ENCODE measurements around the gene LRRFIP2.
"Not testable (repeated sequence)": the region's sequence is repeated elsewhere in the genome, so short reads cannot be mapped to it uniquely, and the experiment has no call there.

LRRFIP2 gene

GRCh38 chr3:37141676-37142075 lies 32.7 kb downstream of the LRRFIP2 start:
- DNase-seq, result no peak

- no peak for DNase-seq
Observed at GRCh38 chr3:37140899-37141541, 33.4 kb downstream of the LRRFIP2 start.

GRCh38 chr3:37139567-37140052 lies 34.8 kb downstream of the LRRFIP2 start:
- DNase-seq, result no peak

GRCh38 chr3:37138816-37139215 lies 35.6 kb downstream of the LRRFIP2 start:
- no peak for DNase-seq

- DNase-seq, result no peak
Observed at GRCh38 chr3:37137516-37137915, 36.9 kb downstream of the LRRFIP2 start.

GRCh38 chr3:37136067-37136466 lies 38.3 kb downstream of the LRRFIP2 start:
- no peak for DNase-seq

GRCh38 chr3:37135561-37135960 lies 38.8 kb downstream of the LRRFIP2 start:
- DNase-seq, result no peak

GRCh38 chr3:37132334-37132733 lies 42.0 kb downstream of the LRRFIP2 start:
- DNase-seq, result no peak

GRCh38 chr3:37131860-37132144 lies 42.6 kb downstream of the LRRFIP2 start:
- DNase-seq, result no peak

- no peak for DNase-seq
Observed at GRCh38 chr3:37130984-37131859, 43.2 kb downstream of the LRRFIP2 start.

GRCh38 chr3:37130448-37130847 lies 43.9 kb downstream of the LRRFIP2 start:
- no peak for DNase-seq

GRCh38 chr3:37129871-37130270 lies 44.5 kb downstream of the LRRFIP2 start:
- DNase-seq, result no peak

GRCh38 chr3:37127340-37127739 lies 47.0 kb downstream of the LRRFIP2 start:
- no peak for DNase-seq

GRCh38 chr3:37126856-37127255 lies 47.5 kb downstream of the LRRFIP2 start:
- DNase-seq, result no peak

GRCh38 chr3:37125195-37126073 lies 48.9 kb downstream of the LRRFIP2 start:
- DNase-seq, result no peak

GRCh38 chr3:37124435-37124834 lies 49.9 kb downstream of the LRRFIP2 start:
- DNase-seq, result no peak

- no peak for DNase-seq
Observed at GRCh38 chr3:37123292-37123691, 51.1 kb downstream of the LRRFIP2 start.

GRCh38 chr3:37122069-37122468 lies 52.3 kb downstream of the LRRFIP2 start:
- DNase-seq, result not testable (repeated sequence)

- no peak for DNase-seq
Observed at GRCh38 chr3:37118163-37118562, 56.2 kb downstream of the LRRFIP2 start.

GRCh38 chr3:37117548-37117947 lies 56.8 kb downstream of the LRRFIP2 start:
- no peak for DNase-seq

GRCh38 chr3:37116998-37117397 lies 57.4 kb downstream of the LRRFIP2 start:
- no peak for DNase-seq

- no peak for DNase-seq
Observed at GRCh38 chr3:37115446-37115845, 58.9 kb downstream of the LRRFIP2 start.
